K562 (cell line): ENCODE data around the gene VSIG4. TPM values are rescaled to one million over a fixed set of nuclear protein-coding genes. Genes with fewer than 3 reads are reported as not detected.

Experiments
- ARHGAP35 ChIP-seq: fragments of 450-650 bp; IDR thresholded peaks from 2 replicates; pipeline ENCODE4 v1.6.1; 2018; ENCODE audit not compliant: partially characterized antibody
- ELK1 ChIP-seq: sonication (generic); formaldehyde crosslinking; IDR thresholded peaks from 2 replicates; pipeline ENCODE4 v1.8.1; 2022; ENCODE audit warnings: missing genetic modification reagents
- ETV1 ChIP-seq: fragments of 450-650 bp; conservative IDR thresholded peaks from 2 replicates; pipeline ENCODE4 v1.6.1; 2016; ENCODE audit warnings: missing genetic modification characterization, control low read depth, low read depth, missing compliant biosample characterization
- FOXA1 ChIP-seq: fragments of 450-650 bp; IDR thresholded peaks from 2 replicates; pipeline ENCODE4 v1.6.1; 2016; ENCODE audit warnings: mild to moderate bottlenecking, borderline replicate concordance
- GATAD2B ChIP-seq: fragments of 450-650 bp; IDR thresholded peaks from 2 replicates; pipeline ENCODE4 v1.6.1; 2017; ENCODE audit warnings: mild to moderate bottlenecking, borderline replicate concordance
- MCM2 ChIP-seq: fragments of 450-650 bp; IDR thresholded peaks from 2 replicates; pipeline ENCODE4 v1.6.1; 2017; ENCODE audit warnings: low read depth, mild to moderate bottlenecking
- NFE2 ChIP-seq: IDR thresholded peaks from 2 replicates; pipeline ENCODE4 v1.6.1; 2014; ENCODE audit warnings: antibody characterized with exemption, low read depth
- NKRF ChIP-seq: fragments of 450-650 bp; IDR thresholded peaks from 2 replicates; pipeline ENCODE4 v1.6.1; 2016; ENCODE audit warnings: borderline replicate concordance
- POLR3A ChIP-seq: IDR thresholded peaks from 2 replicates; pipeline ENCODE4 v1.6.1; 2011; ENCODE audit warnings: borderline replicate concordance, mild to moderate bottlenecking, moderate library complexity; ENCODE audit not compliant: insufficient read length, insufficient read depth; ENCODE audit errors: extremely low read depth
- RBM25 ChIP-seq: fragments of 200-400 bp; formaldehyde crosslinking; IDR thresholded peaks from 2 replicates; pipeline ENCODE4 v1.6.1; 2018; ENCODE audit warnings: low read length, low read depth, moderate library complexity; ENCODE audit not compliant: severe bottlenecking
- TAF9B ChIP-seq: fragments of 450-650 bp; IDR thresholded peaks from 2 replicates; pipeline ENCODE4 v1.6.1; 2018; ENCODE audit warnings: mild to moderate bottlenecking; ENCODE audit not compliant: partially characterized antibody
- UBTF ChIP-seq, 2 experiments: IDR thresholded peaks; 2 replicates each; pipeline ENCODE4 v1.6.1; 2012; ENCODE audit warnings: improper control_type of control experiment in 2 of 2, low read depth in 2 of 2, low read length in 2 of 2, borderline replicate concordance in 1 of 2
- ZNF140 ChIP-seq: fragments of 250-450 bp; sonication (Bioruptor Pico); IDR thresholded peaks from 2 replicates; pipeline ENCODE4 v1.8.0; 2021; ENCODE audit warnings: moderate library complexity, mild to moderate bottlenecking, inconsistent platforms
- ZNF197 ChIP-seq: fragments of 200-800 bp; sonication (Bioruptor generic); IDR thresholded peaks from 2 replicates; pipeline ENCODE4 v1.6.1; 2016; ENCODE audit warnings: low read depth, missing genetic modification characterization, missing compliant biosample characterization
- ZNF253 ChIP-seq: fragments of 250-450 bp; sonication (Bioruptor Pico); conservative IDR thresholded peaks from 2 replicates; pipeline ENCODE4 v1.6.1; 2021; ENCODE audit warnings: mild to moderate bottlenecking
- polyA plus RNA-seq, 8 experiments: library from polyadenylated mRNA; depleted of rRNA in 4 of 8; stranded (reverse) in 5 of 8; unstranded in 3 of 8; fragments of >200 nt; fragmentation: Nextera tagmentation in 2 of 8; fragmentation: Illumina TruSeq in 1 of 8; extraction: Ambion mirVana in 2 of 8; extraction: Trizol in 1 of 8; gene quantifications; 2 replicates each; pipeline versions ENCODE4 v1.2.1 to v1.2.3, GENCODE V29; 2011 to 2014; ENCODE audit warnings: inconsistent platforms in 1 of 8, missing spikeins in 1 of 8
- total RNA-seq, 7 experiments: library from RNA; depleted of rRNA in 6 of 7; stranded (reverse); fragments of >200 nt in 6 of 7; fragmentation: Illumina TruSeq in 2 of 7; extraction: Trizol in 2 of 7; gene quantifications; 2 replicates each; pipeline versions ENCODE4 v1.2.1 to v1.2.3, GENCODE V29; 2011 to 2021; ENCODE audit warnings: low replicate concordance in 1 of 7

VSIG4 gene
- total and polyA plus RNA-seq, 9 of the 15 experiments (the other 6 are each of a cell fraction or from before 2014, with no cell fraction given) = 0.22 to 1.6 (median 0.46) TPM; not detected in 1

- TF ChIP-seq GATAD2B = no peak
- TF ChIP-seq ARHGAP35 = no peak
- TF ChIP-seq ETV1 (tag) = no peak
- no peak for TF ChIP-seq POLR3A
- TF ChIP-seq UBTF (IDR thresholded peaks at IDR 0.05; ENCODE audit: borderline replicate concordance in 1 of 2, low read depth in 2 of 2, low read length in 2 of 2) = no peak
- TF ChIP-seq ELK1 (CRISPR knock-in tag) = no peak
- TF ChIP-seq ZNF140 (CRISPR knock-in tag) = no peak
- TF ChIP-seq ZNF253 (CRISPR knock-in tag) = no peak
- TF ChIP-seq RBM25 = no peak
- no peak for TF ChIP-seq NKRF
- no peak for TF ChIP-seq FOXA1
- no peak for TF ChIP-seq TAF9B
- no peak for TF ChIP-seq ZNF197 (CRISPR knock-in tag)
- no peak for TF ChIP-seq MCM2
- no peak; the same call in 1 of the 2 replicates for TF ChIP-seq NFE2
Observed at GRCh38 chrX:66021765-66022631, 17.9 kb downstream of the VSIG4 start (continued).
